GM23338 (cell line): ENCODE results near the gene YJEFN3.

Experiments used
- CTCF ChIP-seq, 2 experiments: fragments of 200-600 bp in 1 of 2; sonication (generic) in 1 of 2; conservative IDR thresholded peaks; 2 replicates each; pipeline versions ENCODE4 v1.5.1 to v1.6.1; 2016 to 2017; ENCODE audit warnings: antibody characterized with exemption in 2 of 2, low read depth in 2 of 2, mild to moderate bottlenecking in 2 of 2, moderate library complexity in 1 of 2
- EZH2 ChIP-seq: fragments of 200-600 bp; sonication (generic); IDR thresholded peaks from one replicate; pipeline ENCODE4 v1.8.0; 2017; ENCODE audit warnings: antibody characterized with exemption, mild to moderate bottlenecking, low read depth; ENCODE audit not compliant: unreplicated experiment
- EZH2phosphoT487 ChIP-seq: fragments of 200-600 bp; sonication (generic); IDR thresholded peaks from one replicate; pipeline ENCODE4 v1.8.1; 2018; ENCODE audit warnings: antibody characterized with exemption; ENCODE audit not compliant: unreplicated experiment
- JUNB ChIP-seq: IDR thresholded peaks from one replicate; pipeline ENCODE4 v1.6.1; 2016; ENCODE audit warnings: antibody characterized with exemption; ENCODE audit not compliant: unreplicated experiment
- POLR2AphosphoS5 ChIP-seq: IDR thresholded peaks from 2 replicates; pipeline ENCODE4 v1.6.1; 2016; ENCODE audit warnings: antibody characterized with exemption, low read depth

- peak; percentile 89 to 93 for TF ChIP-seq CTCF (conservative IDR thresholded peaks at IDR 0.05; ENCODE audit: low read depth in 2 of 2)
- TF ChIP-seq EZH2, result no peak
- TF ChIP-seq EZH2phosphoT487, result no peak
- no peak for TF ChIP-seq POLR2AphosphoS5
- TF ChIP-seq JUNB, result no peak
Measured at GRCh38 chr19:19490214-19490968, 38.3 kb upstream of the YJEFN3 start.
